GM12878 (cell line): Measurements from ENCODE around the gene DBN1. TPM values are rescaled to one million over a fixed set of nuclear protein-coding genes. Genes with fewer than 3 reads are reported as not detected.

Experiments
- ATAC-seq: fragments of 200-7000 bp; cut with Tn5 transposase; 3 replicates; pipeline ENCODE4 v1.9.1; 2020; ENCODE audit warnings: mild to moderate bottlenecking, moderate library complexity
- BruUV-seq: library from RNA; stranded (reverse); fragments of 400-500 nt; replicated peaks from 2 replicates; lab custom pipeline; 2021; lab: Mats Ljungman, UMichigan
- CTCF ChIA-PET: fragments of 300-600 bp; sonication (Branson Sonifier 250); formaldehyde crosslinking; extraction: SDS; loops from one replicate; lab custom pipeline; 2021; ENCODE audit warnings: inconsistent platforms; lab: Yijun Ruan, JAX
- POLR2A ChIA-PET: fragments of 350-600 bp; formaldehyde crosslinking; extraction: SDS; loops from one replicate; lab custom pipeline; 2021; ENCODE audit warnings: inconsistent platforms; lab: Charles Lee
- RAD21 ChIA-PET: fragments of 300-600 bp; sonication (Branson Sonifier 250); formaldehyde crosslinking; loops from one replicate; lab custom pipeline; 2023; ENCODE audit warnings: antibody characterized with exemption; ENCODE audit not compliant: unreplicated experiment; lab: Charles Lee
- SMC1A ChIA-PET: fragments of 300-600 bp; sonication (Branson Sonifier 250); formaldehyde crosslinking; loops from one replicate; lab custom pipeline; 2023; ENCODE audit not compliant: unreplicated experiment, uncharacterized antibody; lab: Charles Lee
- DNase-seq: peaks from one replicate; pipeline ENCODE4 v3.0.0-alpha.2; 2011; ENCODE audit warnings: low read depth, low spot score
- FAIRE-seq: peaks from 3 replicates; lab custom pipeline; 2011; peaks lifted over from hg19 to GRCh38; lab: Jason Lieb, UNC
- H2AFZ ChIP-seq: 2 replicates; pipeline ENCODE4 v1.6.0; 2011; ENCODE audit warnings: low read depth, low read length, control low read depth; ENCODE audit not compliant: control insufficient read depth
- H3K27ac ChIP-seq: 2 replicates; pipeline ENCODE4 v1.5.1; 2011; ENCODE audit warnings: control low read depth; ENCODE audit not compliant: control insufficient read depth, insufficient read depth
- H3K27me3 ChIP-seq, 2 experiments: replicated peaks in 1 of 2; 2 replicates each; pipeline versions ENCODE4 v1.6.0 to v1.6.1; 2011; ENCODE audit warnings: low read length in 1 of 2; ENCODE audit not compliant: control insufficient read depth in 2 of 2, insufficient read depth in 2 of 2
- H3K36me3 ChIP-seq, 2 experiments: 2 replicates each; pipeline ENCODE4 v1.5.1; 2011; ENCODE audit warnings: low read length in 1 of 2; ENCODE audit not compliant: control insufficient read depth in 2 of 2, insufficient read depth in 2 of 2
- H3K4me1 ChIP-seq: 2 replicates; pipeline ENCODE4 v1.6.1; 2011; ENCODE audit warnings: mild to moderate bottlenecking, low read length, moderate library complexity, mixed read lengths; ENCODE audit not compliant: control insufficient read depth, insufficient read depth
- H3K4me2 ChIP-seq: 2 replicates; pipeline ENCODE4 v1.6.0; 2011; ENCODE audit warnings: control low read depth; ENCODE audit not compliant: control insufficient read depth, insufficient read depth
- H3K4me3 ChIP-seq: fragments of 200-600 bp; sonication (generic); 2 replicates; pipeline ENCODE4 v1.5.1; 2016
- H3K79me2 ChIP-seq: 2 replicates; pipeline ENCODE4 v1.6.0; 2011; ENCODE audit warnings: low read length; ENCODE audit not compliant: control insufficient read depth, insufficient read depth
- H3K9ac ChIP-seq: 2 replicates; pipeline ENCODE4 v1.8.0; 2011; ENCODE audit warnings: low read length, control low read depth, mixed read lengths; ENCODE audit not compliant: control insufficient read depth, insufficient read depth
- H3K9me3 ChIP-seq: replicated peaks from 3 replicates; pipeline ENCODE4 v1.5.1; 2011; ENCODE audit warnings: mild to moderate bottlenecking, low read length; ENCODE audit not compliant: control insufficient read depth, insufficient read depth
- H4K20me1 ChIP-seq: 2 replicates; pipeline ENCODE4 v1.6.0; 2011; ENCODE audit not compliant: control insufficient read depth, insufficient read depth
- FOXK2 ChIP-seq: fragments of 450-650 bp; IDR thresholded peaks from 2 replicates; pipeline ENCODE4 v1.6.1; 2017; ENCODE audit warnings: mild to moderate bottlenecking, moderate library complexity
- MEF2B ChIP-seq: fragments of 450-650 bp; IDR thresholded peaks from 2 replicates; pipeline ENCODE4 v1.6.1; 2018; ENCODE audit warnings: mild to moderate bottlenecking, moderate library complexity; ENCODE audit not compliant: partially characterized antibody, poor library complexity, severe bottlenecking
- MLLT1 ChIP-seq: fragments of 450-650 bp; IDR thresholded peaks from 2 replicates; pipeline ENCODE4 v1.6.1; 2016; ENCODE audit warnings: mild to moderate bottlenecking
- MTA3 ChIP-seq: IDR thresholded peaks from 2 replicates; pipeline ENCODE4 v1.6.1; 2012; ENCODE audit warnings: low read length, inconsistent platforms, borderline replicate concordance
- MYC ChIP-seq: IDR thresholded peaks from 2 replicates; pipeline ENCODE4 v1.6.1; 2011; ENCODE audit warnings: mild to moderate bottlenecking, low read length, moderate library complexity, inconsistent platforms; ENCODE audit not compliant: insufficient read depth, insufficient replicate concordance, insufficient read length, severe bottlenecking
- RCOR1 ChIP-seq: conservative IDR thresholded peaks from 2 replicates; pipeline ENCODE4 v1.6.1; 2012; ENCODE audit warnings: low read depth, low read length, improper control_type of control experiment
- SRF ChIP-seq, 2 experiments: IDR thresholded peaks; 2 replicates each; pipeline ENCODE4 v1.6.1; 2011; ENCODE audit warnings: low read depth in 2 of 2, low read length in 2 of 2, mild to moderate bottlenecking in 1 of 2, moderate library complexity in 1 of 2
- TAF1 ChIP-seq: IDR thresholded peaks from 2 replicates; pipeline ENCODE4 v1.6.1; 2011; ENCODE audit warnings: mild to moderate bottlenecking, low read depth, low read length, borderline replicate concordance
- ZNF217 ChIP-seq: fragments of 450-650 bp; IDR thresholded peaks from 2 replicates; pipeline ENCODE4 v1.6.1; 2017; ENCODE audit warnings: antibody characterized with exemption, mild to moderate bottlenecking
- ZNF687 ChIP-seq: fragments of 450-650 bp; IDR thresholded peaks from 2 replicates; pipeline ENCODE4 v1.6.1; 2017; ENCODE audit warnings: mild to moderate bottlenecking, moderate library complexity
- WGBS: methylation state at CpG from one replicate; pipeline ENCODE4 v1.1.6; 2016; ENCODE audit warnings: low lambda C conversion rate; ENCODE audit not compliant: insufficient replicate concordance, insufficient coverage; ENCODE audit errors: missing lambda C conversion rate; 5-methylcytosine and 5-hydroxymethylcytosine counted together
- in situ Hi-C: fragments of 300-500 bp; cut with MboI; formaldehyde crosslinking; loops from 9 replicates; pipeline ENCODE4 v1.14.3; 2018; ENCODE audit warnings: mixed read lengths
- intact Hi-C: fragments of 100-400 bp; cut with micrococcal nuclease; formaldehyde crosslinking; loops from one replicate; pipeline ENCODE4 v1.14.2; 2022; ENCODE audit not compliant: unreplicated experiment
- polyA plus RNA-seq, 11 experiments: library from polyadenylated mRNA; depleted of rRNA in 4 of 11; unstranded in 6 of 11; stranded (reverse) in 5 of 11; fragments of >200 nt; fragmentation: Nextera tagmentation in 4 of 11; fragmentation: Illumina TruSeq in 1 of 11; extraction: Ambion mirVana in 4 of 11; extraction: Trizol in 1 of 11; gene quantifications; 1 replicate in 1 of 11; 2 replicates in 10 of 11; pipeline versions ENCODE4 v1.2.1 to v1.2.3, GENCODE V29; 2011 to 2016; ENCODE audit warnings: inconsistent platforms in 2 of 11, missing spikeins in 2 of 11, low read depth in 1 of 11
- total RNA-seq, 4 experiments: library from RNA; depleted of rRNA in 3 of 4; stranded (reverse); fragments of >200 nt in 3 of 4; fragmentation: Illumina TruSeq in 1 of 4; extraction: Trizol in 1 of 4; gene quantifications; 2 replicates each; pipeline versions ENCODE4 v1.2.1 to v1.2.3, GENCODE V29; 2013 to 2021
- TF ChIP-seq, protein P1 (sequence below): fragments of 450-650 bp; IDR thresholded peaks from 2 replicates; pipeline ENCODE4 v1.6.1; 2017; ENCODE audit warnings: mild to moderate bottlenecking, moderate library complexity

Gene DBN1
- total and polyA plus RNA-seq, 10 of the 15 experiments (the other 5 are each of a cell fraction or from before 2014, with no cell fraction given) = 0.18 to 81.0 (median 27.9) TPM

DNA sequence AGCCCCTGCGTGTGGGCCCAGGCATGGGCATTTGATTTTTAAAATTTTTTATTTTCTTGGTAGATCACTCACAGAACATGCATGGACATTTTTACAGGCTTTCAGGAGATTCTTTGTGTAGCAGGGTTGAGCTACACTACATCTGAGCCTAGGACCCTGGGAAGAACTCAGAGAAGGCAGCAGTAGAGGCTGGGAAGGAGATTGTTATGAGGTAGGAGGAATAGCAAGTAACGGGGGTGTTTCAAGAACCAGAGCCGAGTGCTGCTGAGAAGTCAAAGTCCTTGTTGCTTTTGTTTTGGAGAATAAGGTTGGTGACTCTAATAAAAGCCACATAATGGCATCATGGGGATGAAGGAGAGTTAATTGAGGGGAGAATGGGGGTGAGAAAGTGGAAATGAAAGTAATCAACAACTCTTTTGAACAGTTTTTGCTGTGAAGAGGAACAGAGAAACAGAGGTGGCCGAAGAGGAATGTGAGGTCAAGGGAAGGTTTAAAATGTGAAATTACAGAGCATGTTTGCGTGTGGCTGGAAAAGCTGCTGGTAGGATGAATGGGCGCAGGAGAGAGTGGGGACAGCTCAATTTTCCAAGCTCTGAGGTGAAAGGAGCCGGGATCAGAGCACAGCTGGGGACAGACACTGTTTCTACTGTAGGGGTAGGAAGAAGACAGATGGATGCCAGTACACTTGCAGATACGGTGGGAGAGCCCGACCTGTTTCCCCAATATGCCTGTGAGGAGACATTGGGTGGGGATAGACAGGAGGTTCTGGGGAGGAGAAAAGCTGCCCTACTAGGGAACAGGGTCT lies 28.6 kb upstream of the DBN1 start:
- H3K27me3 ChIP-seq = no peaks in the 10 kb centered on the region; a peak in 1 of 4 replicates
- H3K27ac ChIP-seq = peak overlapping the region; percentile 81
- peaks cover 7 to 19% of the 10 kb centered on the region in 2 experiments; a peak in 2 of 4 replicates for H3K36me3 ChIP-seq
- BruUV-seq = TSS peak; percentile 39
- H2AFZ ChIP-seq = no peak overlapping the region
- ChIA-PET SMC1A (interaction anchor here (0.6 to 3.3 kb wide), 19 partner anchors 8 to 321 kb away, joined by 3 to 23 read pairs (median 5); no protein-coding TSS in a partner anchor), POLR2A (interaction anchor here (0.9 to 1.9 kb wide), 12 partner anchors 8 to 193 kb away, joined by 3 to 12 read pairs (median 4); partner anchors contain the start of gene DOK3), CTCF (interaction anchor here (0.6 to 4.6 kb wide), 33 partner anchors 8 to 388 kb away, joined by 3 to 72 read pairs (median 5); partner anchors contain the start of genes B4GALT7, DDX41, DOK3 and F12), RAD21 (interaction anchor here (0.7 to 4.5 kb wide), 21 partner anchors 8 to 143 kb away, joined by 3 to 40 read pairs (median 3); partner anchors contain the start of genes DDX41, DOK3, FAM193B and GRK6)
- peak overlapping the region; percentile 81 for H3K4me2 ChIP-seq
- peak overlapping the region; percentile 32; the same call in 1 of the 2 replicates for H3K4me3 ChIP-seq
- FAIRE-seq (peak; percentile 97), ATAC-seq (peak; percentile 51), DNase-seq (peak; percentile 67)
- 22% methylated on average over 9 of the region's 9 CpGs for WGBS
- H3K9ac ChIP-seq = peak overlapping the region; percentile 38; the same call in 1 of the 2 replicates
- no peaks in the 10 kb centered on the region for H3K9me3 ChIP-seq
- intact Hi-C loops (loop anchor here (1.0 to 10.0 kb wide), 4 partner anchors 45 to 387 kb away; partner anchors contain the start of gene MXD3), in situ Hi-C loops (no loop called here)
- H3K4me1 ChIP-seq = peaks cover 33% of the 10 kb centered on the region
- no peaks in the 10 kb centered on the region for H4K20me1 ChIP-seq
- H3K79me2 ChIP-seq = peaks cover 1% of the 10 kb centered on the region; the same call in 1 of the 2 replicates
- TF ChIP-seq ZNF217 (no peak; the same call in 1 of the 2 replicates), RCOR1 (no peak), TAF1 (no peak), MEF2B (peak; percentile 75), SRF (IDR thresholded peaks at IDR 0.05; ENCODE audit: low read depth in 2 of 2, low read length in 2 of 2) (no peak), MLLT1 (peak; percentile 86), ZNF687 (peak; percentile 32), MTA3 (no peak), MYC (no peak), FOXK2 (peak; percentile 86)
- TF ChIP-seq, protein P1, sequence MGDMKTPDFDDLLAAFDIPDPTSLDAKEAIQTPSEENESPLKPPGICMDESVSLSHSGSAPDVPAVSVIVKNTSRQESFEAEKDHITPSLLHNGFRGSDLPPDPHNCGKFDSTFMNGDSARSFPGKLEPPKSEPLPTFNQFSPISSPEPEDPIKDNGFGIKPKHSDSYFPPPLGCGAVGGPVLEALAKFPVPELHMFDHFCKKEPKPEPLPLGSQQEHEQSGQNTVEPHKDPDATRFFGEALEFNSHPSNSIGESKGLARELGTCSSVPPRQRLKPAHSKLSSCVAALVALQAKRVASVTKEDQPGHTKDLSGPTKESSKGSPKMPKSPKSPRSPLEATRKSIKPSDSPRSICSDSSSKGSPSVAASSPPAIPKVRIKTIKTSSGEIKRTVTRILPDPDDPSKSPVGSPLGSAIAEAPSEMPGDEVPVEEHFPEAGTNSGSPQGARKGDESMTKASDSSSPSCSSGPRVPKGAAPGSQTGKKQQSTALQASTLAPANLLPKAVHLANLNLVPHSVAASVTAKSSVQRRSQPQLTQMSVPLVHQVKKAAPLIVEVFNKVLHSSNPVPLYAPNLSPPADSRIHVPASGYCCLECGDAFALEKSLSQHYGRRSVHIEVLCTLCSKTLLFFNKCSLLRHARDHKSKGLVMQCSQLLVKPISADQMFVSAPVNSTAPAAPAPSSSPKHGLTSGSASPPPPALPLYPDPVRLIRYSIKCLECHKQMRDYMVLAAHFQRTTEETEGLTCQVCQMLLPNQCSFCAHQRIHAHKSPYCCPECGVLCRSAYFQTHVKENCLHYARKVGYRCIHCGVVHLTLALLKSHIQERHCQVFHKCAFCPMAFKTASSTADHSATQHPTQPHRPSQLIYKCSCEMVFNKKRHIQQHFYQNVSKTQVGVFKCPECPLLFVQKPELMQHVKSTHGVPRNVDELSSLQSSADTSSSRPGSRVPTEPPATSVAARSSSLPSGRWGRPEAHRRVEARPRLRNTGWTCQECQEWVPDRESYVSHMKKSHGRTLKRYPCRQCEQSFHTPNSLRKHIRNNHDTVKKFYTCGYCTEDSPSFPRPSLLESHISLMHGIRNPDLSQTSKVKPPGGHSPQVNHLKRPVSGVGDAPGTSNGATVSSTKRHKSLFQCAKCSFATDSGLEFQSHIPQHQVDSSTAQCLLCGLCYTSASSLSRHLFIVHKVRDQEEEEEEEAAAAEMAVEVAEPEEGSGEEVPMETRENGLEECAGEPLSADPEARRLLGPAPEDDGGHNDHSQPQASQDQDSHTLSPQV = no peak
